Measurements from ENCODE around the gene KRT77. TPM values are rescaled to one million over a fixed set of nuclear protein-coding genes. Genes with fewer than 3 reads are reported as not detected.
"Not testable (repeated sequence)": the region's sequence is repeated elsewhere in the genome, so short reads cannot be mapped to it uniquely, and the experiment has no call there.

The KRT77 gene
- polyA plus RNA-seq, 3 donors = not detected

DNA sequence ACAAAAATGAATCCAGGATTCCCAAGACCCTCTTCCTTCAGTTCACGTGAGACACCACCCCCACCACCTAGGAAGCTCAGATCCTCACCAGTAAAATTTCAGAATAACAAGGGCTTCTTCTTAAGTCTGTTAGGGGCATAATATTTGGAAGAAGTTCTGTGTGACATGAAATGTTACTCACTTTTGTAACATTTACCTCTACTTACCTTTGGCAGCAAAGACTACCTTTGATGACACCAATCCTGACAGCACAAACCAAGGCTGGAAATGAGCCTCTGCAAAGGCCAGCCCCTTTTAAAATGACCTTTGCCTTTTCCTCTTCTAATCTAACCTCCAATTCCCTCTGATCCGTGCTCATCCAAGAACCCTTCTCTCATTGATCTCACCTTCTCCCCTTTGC, 19.4 kb upstream of the KRT77 start:
- no peak for DNase-seq

DNA sequence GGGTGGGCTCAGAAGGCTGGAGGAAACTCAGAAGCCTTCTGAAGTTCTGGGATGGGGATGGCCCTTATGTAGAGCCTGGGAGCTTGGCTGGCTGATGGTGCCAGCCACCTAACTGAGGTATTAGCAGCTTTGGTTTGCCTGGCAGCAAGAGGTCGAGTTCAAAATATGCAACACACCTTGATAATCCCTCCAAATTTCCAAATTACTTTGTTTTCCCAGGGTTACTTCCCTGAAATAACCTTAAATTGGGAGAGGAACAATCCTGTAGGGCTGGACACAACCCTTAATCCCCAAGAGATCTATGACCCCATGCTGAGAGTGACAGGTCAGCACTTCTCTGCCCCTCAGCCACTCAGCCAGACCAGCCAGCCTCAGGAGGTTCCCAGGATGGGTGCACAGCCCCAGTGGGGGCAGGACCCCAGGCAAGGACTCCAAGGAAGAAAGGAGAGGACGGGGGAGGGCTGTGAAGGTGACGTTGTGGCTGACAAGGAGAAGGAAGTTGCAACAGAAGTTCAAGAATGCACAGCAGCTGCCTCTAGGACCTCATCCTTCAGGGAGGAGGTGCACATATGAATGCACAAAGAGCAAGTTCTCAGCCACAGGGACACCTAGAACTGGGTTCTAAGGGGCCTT, 18.6 kb upstream of the KRT77 start:
- no peak for DNase-seq

DNA sequence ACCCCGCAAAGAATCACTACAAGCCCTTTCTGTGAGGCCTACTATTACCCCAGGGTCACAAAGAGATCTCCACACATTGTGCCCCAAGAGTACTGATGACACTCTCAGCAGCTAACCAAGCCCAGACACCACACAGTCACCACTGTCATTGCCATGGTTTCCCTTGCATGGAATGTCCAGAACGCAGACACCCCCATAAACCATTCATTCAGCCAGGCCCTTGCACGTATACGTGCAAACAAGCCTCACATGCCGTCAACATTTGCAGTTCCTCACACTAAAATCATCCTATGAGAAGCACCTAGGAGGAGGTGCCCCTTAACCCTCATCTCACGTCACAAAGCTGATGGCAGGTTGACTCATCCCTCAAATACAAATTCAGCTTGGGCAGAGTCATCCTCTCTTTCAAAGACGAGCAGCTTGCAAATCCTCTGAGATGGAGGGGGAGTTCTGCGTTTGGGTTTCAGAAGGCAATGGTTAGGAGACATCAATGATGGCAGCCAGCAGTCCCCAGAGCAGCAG, 17.1 kb upstream of the KRT77 start:
- no peak for DNase-seq

DNA sequence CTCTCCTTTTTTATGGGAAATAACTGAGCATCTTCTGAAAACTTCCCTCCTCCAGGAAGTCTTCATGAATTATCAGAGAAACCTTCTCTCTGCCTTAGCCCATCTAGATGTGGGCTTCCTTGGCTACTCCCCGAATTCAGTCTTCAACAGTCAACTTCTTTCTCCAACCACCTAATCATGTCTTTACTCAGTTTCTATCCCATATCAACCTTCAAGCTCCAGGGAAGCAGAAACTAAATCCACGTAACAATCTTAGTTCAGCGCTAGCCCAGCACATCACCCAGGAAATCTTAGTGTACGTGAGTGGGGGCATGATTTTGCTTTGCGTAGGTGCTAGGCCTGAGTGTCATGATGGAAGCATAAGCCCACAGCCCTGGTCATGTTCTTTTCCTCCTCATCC, 12.7 kb upstream of the KRT77 start:
- DNase-seq = no peak

DNA sequence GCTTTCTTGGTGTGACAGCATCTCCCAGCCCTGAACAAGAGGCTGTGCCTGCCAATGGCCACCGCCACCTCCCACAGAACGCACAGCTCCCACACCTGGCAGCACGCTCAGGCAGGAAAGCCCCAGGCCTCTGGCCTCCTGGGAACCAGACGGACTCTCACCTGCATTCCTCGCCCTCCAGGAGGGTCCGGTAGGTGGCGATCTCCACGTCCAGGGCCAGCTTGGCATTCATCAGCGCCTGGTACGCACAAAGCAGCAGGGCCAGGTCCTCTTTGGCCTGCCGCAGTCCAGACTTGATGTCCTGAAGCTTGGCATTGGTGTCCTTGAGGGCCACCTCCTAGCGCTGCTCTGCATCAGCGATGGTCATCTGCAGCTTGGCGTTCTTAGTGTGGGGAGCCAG, 12.1 kb upstream of the KRT77 start:
- no peak for DNase-seq

DNA sequence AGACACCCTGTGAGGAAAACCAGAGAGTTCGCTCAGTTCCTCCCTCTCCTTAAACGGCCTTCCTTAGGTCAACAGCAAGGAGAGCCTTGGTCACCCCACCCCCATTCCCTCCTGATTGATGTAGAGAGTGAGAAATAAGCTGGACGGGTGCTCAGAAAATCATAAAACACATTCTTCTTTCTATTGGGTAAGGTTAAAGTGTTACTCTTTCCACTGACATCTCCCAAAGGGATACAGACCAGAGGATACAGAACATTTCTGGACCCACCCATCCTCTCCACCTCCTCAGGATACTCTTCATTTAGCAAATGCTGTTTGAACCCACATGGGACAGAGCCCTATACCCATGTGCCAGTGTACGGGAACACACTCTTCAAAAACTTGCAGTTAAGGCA, 11.6 kb upstream of the KRT77 start:
- DNase-seq = no peak

DNA sequence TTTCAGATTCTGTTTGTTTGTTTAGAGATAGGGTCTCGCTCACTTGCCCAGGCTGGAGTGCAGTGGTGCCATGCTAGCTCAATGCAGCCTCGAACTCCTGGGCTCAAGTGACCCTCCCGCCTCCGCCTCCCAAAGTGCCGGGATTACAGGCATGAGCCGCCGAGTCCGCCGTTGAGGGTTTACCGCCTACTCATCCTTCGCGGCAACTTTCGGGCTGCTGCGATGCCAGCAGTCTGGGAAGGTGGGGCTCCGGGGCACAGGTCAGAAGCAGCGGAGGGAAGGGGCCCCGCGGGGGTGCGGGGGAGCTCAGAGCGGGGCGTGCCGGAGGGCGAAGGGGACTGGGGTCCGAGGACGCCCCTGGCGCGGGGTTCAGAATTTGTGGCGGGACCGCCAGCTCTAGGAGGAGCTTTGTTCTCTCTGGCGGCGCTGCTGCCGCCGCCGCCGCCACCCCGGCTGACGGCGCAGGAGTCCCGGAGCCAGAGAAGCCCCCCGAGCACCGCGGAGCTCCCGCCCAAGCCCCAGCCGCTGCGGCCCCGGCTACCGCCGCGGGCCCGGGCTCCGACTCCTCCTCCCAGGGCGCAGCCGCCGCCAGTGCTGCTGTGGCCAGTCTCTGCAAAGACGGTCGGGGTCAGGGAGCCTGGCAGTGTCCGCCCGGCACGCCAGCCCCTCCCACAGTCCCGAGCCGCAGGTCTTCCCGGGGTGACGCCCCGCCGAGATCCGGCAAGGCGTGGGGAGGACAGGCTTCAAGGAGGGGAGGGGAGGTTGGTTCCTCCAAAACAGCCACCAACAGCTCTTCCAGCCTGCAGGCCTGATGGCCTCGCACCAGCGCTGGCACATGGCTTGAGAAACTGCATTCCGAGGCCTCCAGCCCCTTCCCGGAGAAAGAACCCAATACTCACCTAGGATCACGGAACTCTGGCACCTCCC, 10.9 kb upstream of the KRT77 start:
- DNase-seq = peak; percentile 7

DNA sequence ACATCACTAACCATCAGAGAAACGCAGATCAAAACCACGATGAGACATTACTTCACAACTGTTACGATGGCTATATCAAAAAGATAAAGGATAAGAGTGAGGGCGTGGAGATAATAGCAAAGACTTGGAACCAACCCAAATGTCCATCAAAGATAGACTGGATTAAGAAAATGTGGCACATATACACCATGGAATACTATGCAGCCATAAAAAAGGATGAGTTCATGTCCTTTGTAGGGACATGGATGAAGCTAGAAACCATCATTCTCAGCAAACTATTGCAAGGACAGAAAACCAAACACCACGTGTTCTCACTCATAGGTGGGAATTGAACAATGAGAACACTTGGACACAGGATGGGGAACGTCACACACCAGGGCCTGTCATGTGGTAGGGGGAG, 8.8 kb upstream of the KRT77 start:
- DNase-seq = not testable (repeated sequence)

DNA sequence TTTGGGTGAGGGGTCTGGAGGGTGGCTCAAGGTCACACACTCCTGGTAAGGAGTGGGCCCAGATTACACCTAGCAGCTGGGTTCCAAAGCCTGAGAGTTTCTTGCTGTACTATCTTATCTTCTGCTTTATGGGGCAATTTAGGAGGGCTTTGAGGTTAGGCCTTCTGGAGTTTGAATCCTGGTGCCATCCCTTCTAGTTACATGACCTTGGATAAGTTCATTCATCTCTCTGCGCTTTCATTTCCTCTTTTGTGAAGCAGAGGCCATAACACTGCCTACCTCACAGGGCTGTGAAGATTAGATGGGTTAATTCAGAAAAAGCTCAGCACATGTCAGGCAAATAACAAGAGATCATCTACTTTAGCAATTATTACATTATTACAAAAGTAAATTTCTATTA, 7.4 kb upstream of the KRT77 start:
- no peak for DNase-seq

DNA sequence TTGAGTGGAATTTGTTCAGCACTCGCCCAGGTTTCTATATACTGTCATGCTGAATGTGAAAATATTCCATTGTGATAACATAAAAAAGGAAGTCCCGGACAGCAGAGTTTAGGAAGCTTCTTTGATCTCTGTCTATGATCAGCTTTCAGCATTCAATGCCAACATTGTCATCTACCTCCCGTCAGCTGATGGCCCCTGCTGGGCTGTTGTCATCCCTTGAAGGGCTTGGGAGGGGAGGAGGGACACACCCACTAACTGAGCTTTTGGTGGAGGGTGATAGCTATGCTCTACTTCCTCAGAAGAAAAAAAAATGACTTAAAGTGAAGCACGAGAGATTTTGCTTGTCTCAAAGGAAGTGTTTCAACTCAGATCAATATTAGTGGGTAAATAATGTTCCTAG, 4.7 kb upstream of the KRT77 start:
- no peak for DNase-seq

DNA sequence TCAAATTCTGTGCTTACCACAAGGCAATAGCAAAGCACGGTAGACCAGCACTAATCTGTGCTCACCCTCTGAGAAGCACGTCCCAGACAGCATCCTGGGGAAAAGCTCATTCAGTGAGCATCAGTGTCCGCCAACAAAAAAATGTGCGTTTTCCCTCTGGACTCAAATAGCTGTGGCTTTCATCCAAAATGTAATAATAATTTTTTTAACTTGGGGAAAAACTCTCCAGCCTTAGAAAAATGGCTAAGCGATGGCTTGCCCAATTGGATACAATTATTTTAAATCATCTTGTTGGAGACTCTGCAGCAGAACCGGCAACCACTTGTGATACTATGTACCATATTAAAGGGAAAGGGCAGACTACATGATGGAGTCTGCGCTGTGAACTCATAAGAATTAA, 1.1 kb upstream of the KRT77 start:
- DNase-seq = no peak

DNA sequence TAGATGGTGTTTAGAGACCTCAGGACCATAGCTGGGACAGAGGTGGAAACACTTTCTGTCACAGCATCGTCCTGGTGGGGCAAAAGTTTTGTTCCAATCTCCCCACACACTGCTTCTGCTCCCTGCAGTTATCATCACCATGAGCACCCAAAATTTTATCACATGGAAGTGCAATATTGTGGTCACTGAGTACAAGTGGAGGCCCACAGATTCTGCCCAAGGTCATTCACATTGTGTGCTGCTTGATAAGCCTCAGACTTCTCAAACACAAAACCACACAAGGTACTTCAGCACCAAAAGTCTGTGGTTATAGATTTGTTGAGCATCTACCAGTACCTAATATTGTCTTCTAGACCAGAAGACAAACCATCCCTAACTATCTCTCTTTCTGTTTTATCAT, 554 bp upstream of the KRT77 start:
- DNase-seq = no peak

DNA sequence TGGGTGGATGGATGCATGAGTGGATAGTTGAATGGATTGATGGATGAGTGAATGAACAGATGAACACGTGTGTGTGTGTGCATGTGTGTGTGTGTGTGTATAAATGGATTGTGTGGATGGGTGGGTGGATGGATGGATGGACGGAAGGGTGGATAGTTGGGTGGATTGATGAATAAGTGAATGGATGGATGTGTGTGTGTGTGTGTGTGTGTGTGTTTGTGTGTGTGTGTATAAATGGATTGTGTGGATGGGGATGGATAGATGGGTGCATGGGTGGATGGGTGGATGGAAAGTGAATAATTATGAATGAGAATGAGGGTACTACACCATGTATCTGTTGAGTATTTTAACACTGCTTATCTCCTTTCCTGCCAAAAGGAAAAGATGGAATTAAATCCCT, 986 bp downstream of the KRT77 start:
- no peak for DNase-seq

DNA sequence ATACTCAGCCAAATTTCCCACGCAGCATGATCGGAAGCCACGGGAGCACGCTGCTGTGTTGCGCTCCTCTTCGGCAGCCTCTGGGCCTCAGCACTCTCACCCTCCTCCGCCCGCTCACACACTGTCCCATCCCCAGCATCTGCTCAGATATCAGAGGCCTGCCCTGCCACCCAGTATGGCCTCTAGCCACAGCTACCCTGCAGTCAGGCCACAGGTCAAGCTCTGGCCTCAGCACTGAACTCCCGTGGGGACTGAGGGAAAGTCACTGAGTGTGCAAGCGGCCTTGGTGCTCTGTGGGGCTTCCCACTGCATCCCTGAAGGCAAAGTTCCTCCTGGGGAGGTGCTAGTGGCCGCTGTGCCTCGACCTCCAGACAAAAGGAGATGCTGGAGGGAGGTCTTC, 2.0 kb downstream of the KRT77 start:
- DNase-seq = no peak

DNA sequence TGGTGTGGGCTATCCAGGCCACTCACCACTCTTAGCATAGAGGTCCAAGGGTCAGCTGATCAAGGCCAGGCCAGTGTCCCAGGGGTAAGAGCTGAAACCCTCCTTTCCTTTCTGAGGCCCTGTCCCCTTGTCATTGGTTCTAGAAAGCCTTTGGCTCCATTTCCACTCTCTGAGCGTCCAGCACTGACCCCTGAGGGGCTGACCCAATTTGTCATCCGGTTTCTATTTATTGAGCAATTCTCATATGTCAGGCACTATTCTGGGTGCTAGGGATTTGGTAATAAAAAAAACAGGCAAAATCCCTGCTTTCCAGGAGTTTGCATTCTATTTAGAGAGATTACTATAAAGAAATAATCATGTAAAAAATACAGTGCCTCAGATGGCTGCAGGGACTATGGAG, 3.4 kb downstream of the KRT77 start:
- DNase-seq = no peak

DNA sequence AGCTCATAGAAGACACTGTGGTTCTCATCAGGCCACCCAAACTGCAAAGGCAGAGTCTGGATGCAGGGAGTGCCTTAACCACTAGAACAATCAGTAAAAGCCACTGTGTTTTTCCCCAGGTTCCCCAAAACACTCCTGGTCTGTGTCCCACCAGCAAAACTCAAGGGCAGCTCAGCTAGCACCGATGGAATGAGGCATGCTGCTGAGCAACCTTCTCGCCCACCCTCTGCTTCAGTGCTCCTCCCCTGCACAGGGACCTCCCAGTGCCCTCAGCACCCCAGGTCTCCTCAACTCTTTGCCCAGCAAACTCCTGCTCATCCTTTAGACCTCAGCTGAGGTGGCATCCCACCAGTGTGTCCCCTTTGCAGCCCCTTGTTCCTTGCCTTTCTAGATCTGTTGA, 4.0 kb downstream of the KRT77 start:
- DNase-seq = no peak

DNA sequence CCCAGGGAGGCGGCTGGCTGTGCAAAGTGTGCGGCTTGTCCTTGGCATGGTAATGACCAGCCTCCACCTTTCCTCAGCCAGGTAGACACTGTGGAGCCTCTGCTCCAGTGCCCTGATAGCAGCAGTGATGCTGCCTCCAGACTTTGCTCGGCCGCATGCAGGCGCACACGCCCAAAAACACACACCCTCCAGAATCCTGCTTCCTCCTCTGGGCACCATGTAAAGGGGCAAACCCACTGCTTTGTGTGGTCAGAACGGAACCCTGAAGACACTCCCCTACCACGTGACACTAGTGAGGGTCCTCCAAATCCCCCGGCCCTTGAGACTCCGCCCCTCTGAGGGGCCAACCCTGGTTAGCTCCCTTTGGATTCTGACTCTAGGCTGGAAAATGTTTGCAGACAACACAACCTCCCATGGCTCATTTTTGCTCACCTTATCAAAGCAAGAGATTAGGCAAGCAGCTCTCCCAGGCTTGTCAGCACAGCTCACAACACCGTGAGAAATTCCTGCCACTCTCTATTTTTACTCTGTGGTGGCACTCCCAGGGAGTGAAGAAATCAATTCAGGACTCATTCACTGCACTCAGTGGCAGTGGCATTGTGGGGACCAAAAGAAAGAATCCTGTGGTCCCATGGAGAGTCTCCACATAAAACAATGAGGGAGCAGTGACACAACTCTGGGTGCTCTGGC, 4.5 kb downstream of the KRT77 start:
- DNase-seq = no peak

DNA sequence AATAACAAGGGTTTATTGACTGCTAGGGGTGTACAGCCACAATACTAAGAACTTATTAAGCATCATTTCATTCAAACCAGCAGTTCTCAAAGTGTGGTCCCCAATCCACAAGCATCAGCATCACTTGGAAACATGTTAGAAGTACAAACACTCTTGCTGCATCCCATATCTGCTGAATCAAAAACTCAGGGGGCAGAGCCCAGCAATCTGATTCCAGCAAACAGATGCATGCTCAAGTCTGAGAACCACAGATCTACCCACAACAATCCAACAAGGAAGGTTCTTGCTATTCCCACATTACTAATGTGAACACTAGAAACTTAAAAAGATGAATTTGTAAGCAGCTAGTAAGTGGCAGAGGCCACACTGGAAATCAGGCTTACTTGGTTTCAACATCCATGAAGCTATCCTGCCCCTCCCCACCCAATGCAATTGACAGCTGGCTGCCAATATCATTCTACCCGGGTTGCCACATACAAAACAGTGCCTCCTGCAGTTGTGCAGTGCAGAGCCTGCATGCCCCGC, 6.2 kb downstream of the KRT77 start:
- DNase-seq = no peak

DNA sequence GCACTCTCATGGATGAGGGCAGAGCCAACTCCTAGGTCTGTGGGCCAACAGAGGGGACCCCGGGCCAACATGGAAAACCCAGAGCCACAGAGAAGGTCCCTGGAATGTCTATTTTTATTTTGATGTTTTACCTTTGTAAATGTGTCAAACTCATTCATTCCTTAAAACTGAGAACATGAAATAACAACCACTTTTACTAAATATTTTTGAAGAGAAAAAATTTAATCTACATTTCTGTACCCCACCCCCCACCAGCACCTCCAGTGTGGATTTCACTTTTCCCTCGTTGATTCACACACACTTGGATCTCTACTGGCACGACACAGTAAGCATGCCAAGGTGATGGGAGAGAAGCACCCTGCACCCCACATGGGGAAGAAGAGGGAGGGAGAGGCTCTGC, 6.7 kb downstream of the KRT77 start:
- no peak for DNase-seq

DNA sequence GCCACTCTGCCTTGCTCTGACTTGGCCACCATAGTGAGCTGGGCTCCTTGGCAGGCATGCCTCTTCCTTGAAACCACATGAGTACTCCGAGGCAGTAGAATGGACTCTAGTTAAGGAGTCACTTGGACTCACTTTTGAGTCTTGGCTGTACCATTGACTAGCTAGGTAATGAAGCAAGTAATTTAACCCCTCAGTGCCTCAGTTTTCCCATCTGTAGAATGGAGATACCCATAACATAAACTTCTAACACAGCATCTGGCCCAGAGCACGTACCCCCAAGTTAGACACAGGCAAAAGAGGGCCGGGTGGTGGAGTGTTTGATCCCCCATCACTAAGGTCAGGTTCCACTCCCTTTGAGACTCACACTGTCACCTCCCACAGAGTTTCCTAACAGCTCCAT, 8.3 kb downstream of the KRT77 start:
- DNase-seq = no peak

DNA sequence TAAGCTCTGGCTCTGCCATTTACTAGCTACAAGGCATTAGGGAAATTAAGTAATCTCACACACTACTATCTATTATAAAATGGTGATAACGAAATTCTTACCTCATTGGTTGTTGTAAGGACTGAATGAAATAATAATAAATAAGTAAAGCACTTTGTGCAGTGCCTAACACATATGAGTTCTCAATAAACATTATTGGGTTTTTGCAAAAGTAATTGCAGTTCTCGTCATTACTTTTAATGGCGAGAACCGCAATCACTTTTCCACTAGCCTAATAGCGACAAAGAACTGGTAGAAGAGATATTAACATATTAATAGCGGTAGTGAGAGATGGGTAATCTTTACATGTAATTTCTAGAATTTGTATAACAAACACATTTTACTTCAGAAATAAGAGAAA, 9.2 kb downstream of the KRT77 start:
- DNase-seq = no peak

DNA sequence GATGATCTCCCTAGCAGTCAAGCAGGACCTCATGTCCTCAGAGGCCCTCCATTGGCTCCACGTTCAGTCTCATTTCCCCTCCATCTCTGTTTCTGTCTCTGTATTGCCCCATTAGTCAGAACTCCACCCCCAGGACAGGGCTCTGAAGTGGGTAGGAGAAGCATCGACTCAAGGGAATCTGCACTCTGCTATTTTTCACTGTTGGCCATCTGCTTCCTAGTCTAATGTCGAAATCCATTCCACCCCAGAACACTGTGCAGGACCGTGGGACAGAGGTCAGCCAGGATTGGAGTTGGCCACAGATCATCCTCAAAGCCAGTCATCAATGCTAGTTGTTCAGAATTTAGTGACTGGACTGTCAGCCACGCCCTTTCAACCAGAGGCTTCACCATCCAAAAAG, 10.1 kb downstream of the KRT77 start:
- DNase-seq = no peak

DNA sequence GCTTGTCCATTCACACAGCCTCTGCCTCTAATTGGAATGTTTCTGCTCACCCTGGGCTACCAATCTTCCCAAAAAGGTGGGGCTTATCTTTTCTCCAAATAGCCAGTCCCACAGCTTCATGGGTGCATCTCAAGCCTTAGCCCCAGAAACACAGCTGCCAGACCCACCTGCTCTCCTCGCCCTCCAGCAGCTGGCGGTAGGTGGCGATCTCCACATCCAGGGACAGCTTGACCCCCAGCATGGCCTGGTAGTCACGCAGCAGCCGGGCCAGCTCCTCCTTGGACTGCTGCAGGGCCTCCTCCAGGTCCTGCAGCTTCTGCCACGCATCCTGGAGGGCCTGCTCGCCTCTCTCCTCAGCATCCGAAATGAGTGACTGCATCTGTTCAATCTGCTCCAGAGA, 11.1 kb downstream of the KRT77 start:
- DNase-seq = no peak

All from renal pelvis (tissue), 4 donors.